Upper lobe of left lung (tissue), 4 donors: ENCODE data around the gene TMEM238L.

Source experiments
- CTCF ChIP-seq, 6 experiments: fragments of 450-650 bp in 4 of 6; fragments of 200-600 bp in 2 of 6; sonication (generic) in 2 of 6; IDR thresholded peaks; one replicate each; pipeline ENCODE4 v1.5.1; 2016 to 2019; ENCODE audit warnings: antibody characterized with exemption in 6 of 6
- POLR2AphosphoS5 ChIP-seq, 2 donors: sonication (generic); formaldehyde crosslinking; IDR thresholded peaks; one replicate each; pipeline ENCODE4 v1.5.1; 2017; ENCODE audit warnings: antibody characterized with exemption in 2 of 2

GRCh38 chr17:10805911-10806310, 2.0 kb upstream of the TMEM238L start:
- TF ChIP-seq CTCF (IDR thresholded peaks at IDR 0.05), result no peak
- no peak for TF ChIP-seq POLR2AphosphoS5 (IDR thresholded peaks at IDR 0.05)
